Stimulated activated CD8-positive, alpha-beta memory T cell treated with anti-CD3 and anti-CD28 coated beads, Interleukin-4, amount 100 ng/mL, for 1 hour (primary cell): Measurements from ENCODE around the gene ADK.

Experiments
- DNase-seq, 2 donors: peaks; one replicate each; pipeline ENCODE4 v3.0.0-alpha.2; 2020; ENCODE audit warnings: low read depth in 2 of 2, low spot score in 1 of 2

The ADK gene

DNA sequence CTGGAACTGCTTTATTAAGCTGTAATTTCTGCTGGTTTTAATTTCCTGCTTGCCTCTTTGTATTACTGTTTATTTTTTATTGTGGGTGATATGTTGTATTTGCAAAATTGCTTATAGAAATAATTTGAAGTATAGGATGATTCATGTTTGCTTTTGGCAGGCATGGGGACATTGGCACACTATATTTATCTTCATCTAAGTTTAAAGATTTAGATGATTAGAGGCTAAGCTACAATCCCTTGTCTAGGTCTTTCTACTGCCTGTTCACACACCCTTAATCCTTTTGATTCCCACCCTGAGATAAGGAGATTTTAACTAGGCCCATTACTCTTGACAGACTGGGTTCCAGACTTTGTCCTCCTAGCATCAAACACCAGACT, 492.6 kb downstream of the ADK start:
- no peak for DNase-seq

DNA sequence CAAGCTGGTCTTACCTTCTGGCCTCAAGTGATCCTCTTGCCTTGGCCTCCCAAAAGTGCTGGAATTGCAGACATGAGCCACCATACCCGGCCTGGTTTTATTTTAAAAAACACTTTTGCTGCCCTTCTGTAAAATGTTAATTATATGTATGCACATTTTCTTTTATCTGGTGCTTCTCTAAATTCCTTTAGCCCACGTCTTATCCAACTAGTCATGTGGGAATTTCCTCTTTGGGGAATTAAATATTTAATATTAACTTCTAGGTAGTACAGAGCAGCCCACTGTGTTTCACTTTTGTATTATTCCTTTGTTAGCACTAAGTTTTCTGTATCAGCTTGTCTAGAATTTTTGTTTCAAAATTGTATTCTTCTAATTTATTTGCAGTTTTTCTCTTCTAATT, 493.7 kb downstream of the ADK start:
- DNase-seq: no peak

DNA sequence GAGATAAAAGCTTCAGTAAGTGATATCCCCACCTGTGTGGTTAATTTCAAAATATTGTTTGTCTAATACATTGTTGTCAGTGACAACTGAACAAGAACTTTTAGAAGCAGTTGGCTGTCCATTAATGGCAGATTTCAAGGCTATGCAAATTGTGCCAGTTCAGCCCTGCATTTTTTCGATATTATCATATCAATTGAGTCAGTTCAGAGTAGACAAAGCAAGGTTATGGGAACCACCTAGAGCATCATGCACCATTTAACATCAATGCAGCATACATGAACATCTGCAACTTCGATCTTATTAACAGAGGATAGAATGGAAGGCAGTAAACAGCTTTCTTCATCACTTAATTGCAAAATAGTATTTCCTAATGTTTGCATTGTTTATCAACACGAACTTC, 494.7 kb downstream of the ADK start:
- no peak for DNase-seq

DNA sequence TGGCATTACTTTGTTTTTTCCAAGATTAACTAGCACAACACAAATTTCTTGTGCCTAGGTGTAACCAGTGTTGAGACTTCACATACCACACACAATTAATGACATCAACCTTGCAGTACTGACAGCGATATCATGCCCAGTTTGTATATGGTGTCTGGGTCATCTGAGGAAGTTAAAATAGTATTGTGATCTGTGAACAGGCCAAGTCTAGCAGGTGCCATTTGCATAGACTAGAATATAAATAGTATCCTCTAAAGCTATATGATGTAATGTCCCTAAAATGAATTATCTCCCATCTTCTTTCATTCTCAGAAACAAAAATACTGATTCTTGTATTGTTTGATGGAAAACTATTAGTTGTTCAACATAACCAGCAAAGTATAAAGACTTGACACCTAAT, 499.6 kb downstream of the ADK start:
- DNase-seq: no peak

DNA sequence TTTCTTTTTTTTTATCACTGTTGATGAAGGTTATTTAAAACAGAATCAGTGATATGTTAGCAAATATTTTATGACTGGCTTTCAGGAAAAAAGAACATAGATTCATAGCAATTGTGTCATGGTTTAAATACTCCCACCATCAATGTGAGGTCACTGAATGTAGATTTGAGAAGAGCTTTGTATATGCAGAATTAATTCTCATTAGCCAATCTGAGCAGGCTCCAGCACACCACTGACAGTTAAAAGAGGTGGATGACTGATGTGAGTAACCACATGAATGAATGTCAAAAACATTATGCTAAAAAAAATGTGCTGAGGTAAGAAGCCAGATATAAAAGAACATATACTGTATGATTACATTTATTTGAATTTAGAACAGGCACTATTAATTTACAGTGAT, 500.5 kb downstream of the ADK start:
- DNase-seq: no peak

DNA sequence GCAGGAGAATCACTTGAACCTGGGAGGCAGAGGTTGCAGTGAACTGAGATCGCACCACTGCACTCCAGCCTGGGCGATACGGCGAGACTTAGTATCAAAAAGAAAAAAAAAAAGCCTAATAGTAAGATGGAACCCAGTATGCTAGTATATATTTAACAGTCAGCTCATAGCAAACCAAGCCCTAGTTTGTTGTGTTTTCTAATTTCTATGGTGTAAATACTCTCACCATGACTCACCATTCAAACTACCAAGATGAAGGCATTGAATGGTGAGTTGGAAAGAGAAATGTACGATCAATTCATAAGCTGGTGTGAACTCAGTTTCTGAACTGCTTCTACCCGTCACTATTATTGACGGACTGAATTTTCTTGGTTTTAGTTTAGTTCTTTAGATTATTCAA, 501.6 kb downstream of the ADK start:
- no peak for DNase-seq

DNA sequence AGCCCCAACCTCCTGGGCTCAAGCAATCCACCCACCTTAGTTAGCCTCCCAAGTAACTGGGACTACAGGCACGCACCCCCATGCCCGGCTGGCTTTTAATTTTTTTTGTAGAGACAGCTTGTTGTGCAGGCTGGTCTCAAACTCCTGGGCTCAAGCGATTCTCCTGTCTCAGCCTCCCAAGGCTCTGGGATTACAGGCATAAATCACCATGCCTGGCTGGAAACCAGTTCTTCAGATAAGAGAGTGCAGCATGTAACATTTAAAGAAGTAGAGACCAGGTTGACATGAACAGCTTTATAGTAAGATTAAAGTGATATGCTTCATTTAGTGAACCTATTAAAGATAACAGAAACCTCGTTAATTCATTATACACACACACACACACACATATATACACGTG, 507.5 kb downstream of the ADK start:
- DNase-seq: no peak

DNA sequence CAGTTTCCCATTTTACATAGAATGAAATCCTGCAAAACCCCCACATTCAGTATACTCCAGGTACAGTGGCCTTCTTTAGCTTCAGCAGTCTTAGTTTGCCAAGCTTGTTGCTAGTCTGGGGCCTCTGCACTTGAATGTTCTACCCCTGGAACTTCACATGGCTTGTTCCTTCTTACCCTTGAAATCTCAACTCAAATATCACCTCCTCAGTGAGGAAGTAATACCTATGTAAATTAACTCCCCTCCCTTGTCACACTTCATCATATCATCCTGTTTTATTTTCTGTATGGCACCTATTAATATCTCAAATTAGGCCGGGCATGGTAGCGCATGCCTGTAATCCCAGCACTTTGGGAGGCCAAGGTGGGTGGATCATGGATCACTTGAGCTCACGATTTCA, 511.6 kb downstream of the ADK start:
- DNase-seq: no peak

DNA sequence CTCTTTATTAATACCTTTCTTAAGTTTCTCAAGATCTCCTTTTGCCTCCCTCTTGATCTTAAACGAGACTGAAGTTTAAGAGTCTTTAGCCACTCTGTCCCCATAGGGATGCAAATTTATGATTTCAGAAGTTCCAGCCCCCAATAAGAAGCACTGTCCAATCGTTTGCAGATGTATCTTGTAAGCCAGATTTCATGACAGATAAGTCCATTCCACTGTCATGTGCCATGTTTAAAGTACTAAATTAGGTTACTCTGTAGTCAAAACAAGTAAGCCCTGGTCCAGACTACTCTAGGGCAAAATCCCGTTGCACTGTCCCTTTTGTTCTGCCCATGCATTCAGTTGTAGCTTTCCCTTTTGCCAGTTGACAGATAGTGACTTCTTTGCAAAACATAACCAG, 518.2 kb downstream of the ADK start:
- no peak for DNase-seq

DNA sequence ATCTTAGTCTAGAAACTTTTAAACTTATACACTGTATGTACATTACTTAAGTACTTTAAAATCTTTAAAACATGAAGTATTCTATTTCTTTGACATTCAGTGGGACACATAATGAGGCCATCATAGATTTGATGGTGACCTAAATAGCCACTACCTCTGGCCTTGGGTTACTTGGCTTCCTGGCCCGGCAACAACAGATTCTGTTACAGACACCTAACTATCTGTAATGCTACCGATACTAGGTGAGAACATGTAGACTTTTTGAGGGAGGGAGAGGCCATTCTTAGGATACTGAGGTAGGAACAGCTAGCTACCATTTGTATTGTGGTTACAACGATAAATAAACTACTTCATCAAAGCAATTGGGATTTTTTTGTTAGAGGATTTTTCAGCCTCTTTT, 520.7 kb downstream of the ADK start:
- DNase-seq: no peak

DNA sequence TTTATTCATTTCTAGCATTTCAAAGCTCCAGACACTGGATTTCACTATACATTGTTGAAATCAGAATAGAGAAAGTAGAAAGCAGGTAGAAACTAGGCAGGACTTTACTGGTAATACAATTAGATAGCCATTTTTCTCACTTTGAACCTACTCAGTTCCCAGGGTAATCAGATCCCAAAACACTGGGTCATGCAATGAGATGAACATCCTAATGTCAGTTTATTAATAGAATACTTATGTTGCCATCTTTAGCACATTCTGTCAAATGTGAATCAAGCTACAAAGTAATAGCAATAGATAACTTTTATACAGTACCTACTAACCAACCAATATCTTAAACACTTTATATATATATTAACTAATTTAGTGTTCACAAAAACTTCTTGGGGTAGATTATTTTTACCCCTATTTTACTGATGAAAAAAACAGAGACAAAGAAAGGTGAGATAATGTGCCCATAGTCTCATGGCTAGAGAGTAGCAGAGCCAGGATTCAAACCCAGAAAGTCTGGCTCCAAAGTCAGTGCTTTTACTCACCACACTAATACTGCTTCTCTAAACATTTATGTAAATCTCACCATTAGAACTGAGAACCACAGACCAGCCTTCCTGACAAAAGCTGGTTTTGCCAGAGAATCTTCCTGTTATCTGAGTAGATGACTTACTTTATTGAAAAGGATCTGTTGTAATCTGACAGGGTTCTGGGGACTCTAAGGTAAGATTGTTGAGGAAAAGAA, 521.6 kb downstream of the ADK start:
- DNase-seq: no peak

DNA sequence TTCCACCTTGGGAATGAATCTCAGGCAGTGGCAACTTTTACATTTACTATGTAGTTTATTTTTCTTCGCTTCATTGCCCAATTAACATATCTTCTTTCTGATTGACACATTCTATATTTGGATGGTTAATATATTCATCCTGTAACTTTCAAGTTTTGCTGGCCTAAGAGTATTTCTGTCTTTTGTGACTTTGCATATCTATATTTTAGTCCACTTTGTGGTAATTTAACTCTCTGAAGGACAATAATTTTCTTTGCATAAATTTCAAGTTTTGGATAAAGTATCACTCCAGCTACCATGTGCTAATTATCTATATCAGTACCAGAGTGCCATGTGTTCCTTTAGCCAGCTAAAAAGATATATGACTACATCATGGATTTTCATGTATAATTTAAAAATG, 523.9 kb downstream of the ADK start:
- DNase-seq: no peak

DNA sequence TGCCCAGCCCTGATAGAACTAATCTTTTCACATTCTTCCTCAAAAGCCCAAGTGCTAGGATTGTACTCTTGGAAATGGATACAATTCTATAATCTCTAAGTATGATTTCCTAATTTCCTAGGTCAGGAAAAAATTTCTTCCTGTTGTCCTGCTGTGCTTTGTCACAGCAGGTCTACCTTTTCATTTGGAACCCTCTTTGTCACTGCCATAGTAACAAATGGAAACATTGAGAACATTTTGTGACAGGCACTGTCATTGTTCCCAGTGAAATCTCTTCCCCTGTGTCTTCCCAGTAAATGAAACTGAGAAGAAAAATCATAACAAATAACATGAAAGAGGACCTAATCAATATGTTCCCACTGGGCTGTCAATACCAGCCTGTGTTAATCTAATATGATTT, 524.5 kb downstream of the ADK start:
- DNase-seq: no peak

DNA sequence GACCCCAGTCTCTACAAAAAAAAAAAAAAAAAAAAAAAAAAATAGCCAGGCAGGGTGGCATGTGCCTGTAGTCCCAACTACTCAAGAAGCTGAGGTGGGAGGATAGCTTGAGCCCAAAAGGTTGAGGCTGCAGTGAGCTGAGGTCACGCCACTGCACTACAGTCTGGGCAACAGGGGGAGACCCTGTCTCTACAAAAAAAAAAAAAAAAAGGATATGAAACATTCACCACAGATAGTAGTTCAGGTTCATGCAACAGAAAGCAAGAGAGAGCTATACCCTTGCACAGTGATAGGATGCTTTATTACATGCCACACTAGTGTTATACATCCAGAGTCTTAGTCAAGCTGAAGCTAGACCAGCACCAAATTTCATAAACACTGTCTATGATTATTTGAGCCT, 526.9 kb downstream of the ADK start:
- DNase-seq: no peak

DNA sequence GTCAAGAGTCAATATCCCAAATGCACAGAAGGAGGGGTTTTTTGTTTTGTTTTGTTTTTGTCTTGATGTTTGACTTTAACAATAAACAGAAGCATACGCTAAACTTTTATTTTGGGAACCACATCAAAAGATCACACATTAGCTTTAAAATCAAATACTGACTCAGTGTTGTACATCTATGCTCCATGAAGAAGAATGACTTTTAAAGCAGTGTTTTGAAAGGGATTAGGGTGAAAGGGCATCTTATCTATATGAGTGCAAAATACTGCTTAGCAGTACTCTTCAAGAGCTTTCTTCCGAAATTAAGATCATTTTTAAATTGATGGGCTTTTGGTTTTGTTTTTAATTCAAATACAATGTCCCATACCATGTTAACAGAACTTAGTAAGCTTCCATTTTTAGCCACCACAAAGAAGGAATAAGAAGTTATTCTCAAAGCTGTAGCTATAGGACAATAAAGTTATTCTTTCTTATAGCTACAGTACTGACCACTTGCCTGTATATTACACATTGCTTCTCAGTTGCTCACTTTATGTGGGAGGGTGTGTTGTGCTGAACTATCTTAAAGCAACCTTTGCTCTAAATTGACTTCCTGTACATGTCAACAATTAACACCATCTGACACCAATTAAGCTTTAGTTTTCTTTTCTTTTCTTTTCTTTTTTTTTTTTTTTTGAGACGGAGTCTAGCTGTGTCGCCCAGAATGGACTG, 531.1 kb downstream of the ADK start:
- no peak for DNase-seq

DNA sequence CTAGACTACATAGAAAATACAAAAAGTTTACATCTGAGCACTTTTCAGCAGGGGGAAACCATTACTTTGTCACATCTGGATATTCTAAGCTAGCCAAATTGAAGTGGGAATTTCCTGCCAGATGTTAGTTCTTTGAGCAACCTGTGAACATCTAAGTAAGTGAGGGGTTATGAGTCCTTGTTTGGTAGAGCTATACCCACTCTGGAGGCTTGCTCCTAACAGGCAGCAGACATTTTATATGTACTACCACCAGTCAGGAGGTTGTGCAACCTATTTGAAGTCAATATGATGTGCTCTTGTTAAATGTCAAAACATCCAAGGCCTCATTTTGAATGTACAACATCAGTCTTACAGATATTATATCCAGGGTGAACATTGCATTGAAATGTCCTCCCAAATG, 532.0 kb downstream of the ADK start:
- DNase-seq: no peak

DNA sequence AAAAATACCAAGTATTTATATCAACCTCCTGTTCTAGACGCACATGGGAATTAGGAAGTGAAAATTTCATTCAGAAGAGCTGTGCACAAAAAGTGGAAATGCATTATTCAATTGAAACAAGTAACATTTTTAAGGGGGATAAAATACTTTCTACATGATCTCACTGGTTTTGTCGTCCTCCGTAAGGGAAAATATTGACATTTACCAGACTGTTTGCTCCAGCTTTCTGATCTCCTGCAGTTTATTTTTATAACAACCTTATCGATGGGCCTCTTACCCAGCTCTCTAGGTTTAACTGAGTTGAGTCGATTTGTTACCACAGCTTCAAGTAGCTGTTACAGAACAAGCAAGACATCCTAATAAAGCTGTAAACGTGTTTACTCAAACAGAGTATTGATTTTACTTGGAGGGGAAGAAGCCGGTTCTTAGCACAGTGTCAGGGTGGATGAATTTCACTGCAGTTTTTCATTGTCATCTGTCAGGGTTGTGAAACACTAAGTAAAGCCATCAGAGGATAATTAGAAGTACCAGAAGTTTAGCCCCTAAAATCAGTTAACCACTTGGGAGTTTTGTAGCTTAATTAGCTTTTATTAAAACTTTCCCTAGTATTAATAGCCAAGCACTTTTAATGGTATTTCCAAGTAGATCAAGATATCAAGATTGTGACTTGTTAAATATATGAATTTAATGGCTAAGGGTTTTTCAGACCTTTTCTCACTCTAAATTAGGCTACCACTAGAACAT, 532.8 kb downstream of the ADK start:
- no peak for DNase-seq

DNA sequence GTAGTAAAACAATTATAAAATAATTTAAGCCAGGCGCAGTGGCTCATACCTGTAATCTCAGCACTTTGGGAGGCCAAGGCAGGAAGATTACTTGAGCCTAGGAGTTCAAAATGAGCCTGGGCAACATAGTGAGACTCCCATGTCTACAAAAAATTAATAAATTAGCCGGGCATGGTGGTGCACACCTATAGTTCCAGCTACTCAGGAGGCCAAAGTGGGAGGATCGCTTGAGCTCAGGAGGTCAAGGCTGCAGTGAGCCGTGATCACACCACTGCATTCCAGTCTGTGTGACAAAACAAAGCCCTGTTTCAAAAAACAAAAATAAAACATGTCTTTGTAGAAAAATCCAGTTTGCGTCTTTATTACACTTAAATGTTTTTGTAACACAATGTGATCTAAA, 533.4 kb downstream of the ADK start:
- no peak for DNase-seq

DNA sequence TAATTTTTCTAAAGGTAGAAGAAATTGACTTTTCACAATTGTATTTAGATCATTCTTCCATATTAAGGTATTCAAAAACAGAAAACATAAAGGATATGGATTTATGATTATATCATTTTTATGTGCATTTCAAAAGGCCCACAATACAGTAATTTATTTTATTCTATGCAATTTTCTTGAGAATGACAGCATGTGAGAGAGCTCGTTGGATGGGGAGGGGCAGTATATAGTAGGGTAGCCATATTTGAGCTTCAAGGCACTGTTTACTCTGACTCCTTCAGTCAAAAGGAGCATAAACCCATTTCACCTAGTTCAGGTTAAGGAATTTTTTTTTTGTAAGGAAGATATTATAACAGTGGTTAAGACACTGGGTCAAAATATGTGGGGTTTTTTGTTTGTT, 534.5 kb downstream of the ADK start:
- no peak for DNase-seq

DNA sequence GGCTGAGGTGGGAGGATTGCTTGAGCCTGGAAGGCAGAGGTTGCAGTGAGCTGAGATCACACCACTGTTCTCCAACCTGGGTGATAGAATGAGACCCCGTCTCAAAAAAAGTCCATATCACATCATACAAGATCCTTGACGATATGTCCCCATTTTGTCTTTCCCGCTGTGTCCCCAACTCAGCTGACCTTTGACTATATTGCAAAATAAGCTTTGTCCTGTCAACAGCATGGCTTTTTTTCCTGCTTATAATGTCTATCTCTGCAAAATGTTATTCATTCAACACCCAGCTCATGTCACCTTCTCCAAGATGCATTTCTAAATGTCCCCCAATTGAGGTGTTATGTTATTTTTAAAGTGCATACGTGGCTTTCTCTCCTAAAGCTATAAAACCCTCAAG, 539.4 kb downstream of the ADK start:
- DNase-seq: no peak

DNA sequence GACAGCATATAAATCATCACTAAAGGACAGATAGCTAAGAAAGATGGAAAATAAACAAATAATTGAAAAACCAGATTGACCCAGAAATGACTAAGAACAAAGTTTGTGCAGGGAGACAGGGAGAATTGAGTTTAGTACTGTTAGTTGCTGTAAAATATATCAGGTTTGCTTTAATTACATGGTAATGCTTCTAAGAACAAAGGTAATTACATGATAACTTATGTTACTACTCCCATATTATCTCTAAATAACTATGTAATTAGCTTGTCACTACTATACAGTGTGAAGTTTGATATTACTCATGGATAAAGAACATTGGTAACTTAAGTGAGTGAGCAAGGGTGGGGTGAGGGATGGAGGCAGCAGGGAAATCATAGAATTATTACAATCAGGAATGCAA, 540.1 kb downstream of the ADK start:
- no peak for DNase-seq

DNA sequence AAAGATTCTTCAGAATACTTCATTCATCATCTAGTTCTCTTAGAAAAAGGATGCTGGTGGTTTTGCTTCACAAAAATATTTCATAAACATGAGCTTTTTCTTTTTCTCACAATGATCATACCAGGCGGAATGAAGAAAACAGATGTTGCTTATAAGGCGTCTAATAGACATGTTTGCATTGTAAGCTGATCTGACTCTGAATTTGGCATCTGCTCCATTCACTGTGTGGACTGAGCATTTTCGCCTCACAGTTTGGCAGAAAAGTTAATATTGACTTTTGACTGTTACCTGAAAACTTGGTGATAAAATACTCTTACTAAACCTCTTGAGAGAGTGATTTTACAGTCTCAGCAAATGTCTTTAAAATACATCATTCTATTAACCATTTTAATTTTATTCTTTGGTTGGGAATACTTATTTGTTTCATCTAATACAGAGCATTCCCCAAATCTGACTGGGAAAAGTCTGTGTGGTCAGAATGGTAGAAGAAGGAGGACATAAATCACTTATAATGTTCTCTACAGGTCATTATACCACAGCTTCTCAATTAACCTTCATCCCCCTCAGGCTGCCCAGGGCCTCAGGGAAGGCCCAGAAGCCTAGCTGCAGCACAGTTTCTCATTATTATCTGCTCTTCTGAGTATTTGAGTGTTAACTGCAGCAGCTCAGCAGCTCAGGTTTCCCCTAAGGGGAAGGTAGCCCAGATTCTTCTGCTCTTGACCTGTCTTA, 553.8 kb downstream of the ADK start:
- DNase-seq: no peak
